NB4 (cell line): Measurements from ENCODE around the gene ZRSR2.

Experiments
- CTCF ChIP-seq: IDR thresholded peaks from one replicate; pipeline ENCODE4 v1.5.1; 2012; ENCODE audit warnings: low read depth, low read length
- MAX ChIP-seq: IDR thresholded peaks from 2 replicates; pipeline ENCODE4 v1.6.1; 2011; ENCODE audit warnings: low read depth, low read length
- POLR2A ChIP-seq: IDR thresholded peaks from 2 replicates; pipeline ENCODE4 v1.6.1; 2011; ENCODE audit warnings: mild to moderate bottlenecking; ENCODE audit not compliant: insufficient read length; ENCODE audit errors: extremely low read depth

DNA sequence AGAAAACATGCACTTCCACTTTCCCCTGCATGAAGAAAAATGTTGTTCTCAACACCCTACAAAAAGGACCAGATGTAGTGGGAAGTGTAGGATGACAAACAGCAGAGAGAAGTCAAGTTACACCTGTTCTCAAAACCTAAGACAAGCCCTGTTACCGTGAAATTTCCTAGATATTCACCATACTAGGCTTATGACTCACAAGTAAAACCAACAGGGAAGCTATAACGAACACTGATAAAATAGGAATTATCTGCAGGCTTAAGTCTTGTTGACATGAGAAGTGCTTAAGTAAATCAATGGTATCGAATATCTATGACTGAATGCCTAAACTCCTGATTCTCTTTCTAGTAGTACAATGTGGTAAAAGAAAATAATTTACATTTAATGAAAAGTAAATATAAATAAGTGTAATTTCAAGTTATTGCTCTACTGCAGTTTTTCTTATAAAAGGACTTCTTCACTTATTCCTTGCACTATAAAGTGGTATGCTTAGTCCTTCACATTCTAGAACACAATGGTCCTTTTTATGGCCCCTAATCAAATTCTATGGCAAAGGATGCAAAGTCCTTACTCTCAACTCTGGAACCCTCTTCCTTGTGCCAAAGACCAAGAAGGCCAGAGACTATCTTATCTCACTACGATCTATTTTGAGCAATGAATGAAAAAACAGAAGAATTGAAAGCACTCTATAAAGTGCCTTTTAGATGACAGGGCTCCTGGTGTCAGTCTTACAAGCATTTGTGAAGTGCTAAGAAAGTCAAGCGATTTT, 44.7 kb downstream of the ZRSR2 start:
- TF ChIP-seq CTCF (no peak), POLR2A (no peak), MAX (no peak)
